ENCODE data around the gene RHEBL1. TPM values are rescaled to one million over a fixed set of nuclear protein-coding genes. Genes with fewer than 3 reads are reported as not detected.

RHEBL1 gene
- total RNA-seq, 2 donors from 2014 or later, result 0.35 TPM; not detected in 1

DNA sequence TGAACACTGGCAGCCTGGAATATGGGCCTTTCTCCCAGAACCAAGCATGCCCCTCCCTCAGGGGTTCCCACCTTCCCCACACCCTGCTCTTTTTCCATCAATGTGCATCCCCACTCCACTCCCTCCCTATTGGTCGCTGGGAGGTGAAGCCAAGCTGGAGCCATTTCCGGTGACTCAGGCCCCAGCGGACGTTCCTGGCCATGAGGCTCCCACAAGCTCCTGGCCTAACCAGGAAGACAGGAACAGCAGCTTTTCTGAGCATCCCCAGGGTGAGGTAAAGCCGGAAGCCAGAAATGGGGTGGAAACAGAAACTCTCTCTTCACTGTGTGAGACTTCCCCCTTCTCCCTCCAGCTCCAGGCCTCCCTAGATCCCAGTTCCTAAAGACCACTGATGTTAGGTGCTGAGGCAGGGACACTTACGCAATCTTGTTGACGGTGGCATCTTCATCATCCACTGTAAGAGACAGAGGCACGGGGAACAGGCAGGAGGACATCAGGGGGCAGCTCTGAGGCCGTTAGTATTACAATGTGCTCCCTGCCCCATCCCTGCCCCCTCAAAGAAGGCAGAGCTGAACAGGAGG is 35.8 kb upstream of the RHEBL1 start:
- Histone ChIP-seq H3K36me3 (peaks cover 47% of the 10 kb centered on the region), H3K27ac (peak overlapping the region in 1 of 2 donors; percentile 0), H3K4me1 (peaks cover 0 to 62% of the 10 kb centered on the region in 2 donors), H3K27me3 (no peaks in the 10 kb centered on the region), H3K4me3 (no peak overlapping the region), H3K9me3 (no peaks in the 10 kb centered on the region)
- TF ChIP-seq, protein P1, sequence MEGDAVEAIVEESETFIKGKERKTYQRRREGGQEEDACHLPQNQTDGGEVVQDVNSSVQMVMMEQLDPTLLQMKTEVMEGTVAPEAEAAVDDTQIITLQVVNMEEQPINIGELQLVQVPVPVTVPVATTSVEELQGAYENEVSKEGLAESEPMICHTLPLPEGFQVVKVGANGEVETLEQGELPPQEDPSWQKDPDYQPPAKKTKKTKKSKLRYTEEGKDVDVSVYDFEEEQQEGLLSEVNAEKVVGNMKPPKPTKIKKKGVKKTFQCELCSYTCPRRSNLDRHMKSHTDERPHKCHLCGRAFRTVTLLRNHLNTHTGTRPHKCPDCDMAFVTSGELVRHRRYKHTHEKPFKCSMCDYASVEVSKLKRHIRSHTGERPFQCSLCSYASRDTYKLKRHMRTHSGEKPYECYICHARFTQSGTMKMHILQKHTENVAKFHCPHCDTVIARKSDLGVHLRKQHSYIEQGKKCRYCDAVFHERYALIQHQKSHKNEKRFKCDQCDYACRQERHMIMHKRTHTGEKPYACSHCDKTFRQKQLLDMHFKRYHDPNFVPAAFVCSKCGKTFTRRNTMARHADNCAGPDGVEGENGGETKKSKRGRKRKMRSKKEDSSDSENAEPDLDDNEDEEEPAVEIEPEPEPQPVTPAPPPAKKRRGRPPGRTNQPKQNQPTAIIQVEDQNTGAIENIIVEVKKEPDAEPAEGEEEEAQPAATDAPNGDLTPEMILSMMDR (IDR thresholded peaks at IDR 0.05), result no peak
- no peak for DNase-seq (ENCODE audit: low spot score)

DNA sequence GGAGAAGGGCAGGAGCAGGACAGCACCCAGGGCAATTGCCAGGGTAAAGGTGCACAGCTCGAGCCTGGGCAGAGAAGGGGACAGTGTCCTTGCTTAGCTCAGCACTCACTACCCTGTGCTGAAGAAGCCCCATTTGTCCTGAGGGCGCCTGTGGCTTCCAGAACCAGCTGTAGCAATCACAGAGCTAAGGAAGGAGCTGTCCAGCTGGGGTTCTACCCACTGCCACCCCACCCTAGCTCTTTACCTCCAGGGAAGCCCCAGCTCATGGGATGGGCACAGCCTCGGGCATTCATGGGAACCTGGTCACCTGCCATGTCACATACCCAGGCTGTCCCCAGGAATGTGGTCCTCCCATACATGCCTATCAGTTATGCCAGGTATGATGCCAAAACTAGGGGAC is 35.0 kb upstream of the RHEBL1 start:
- Histone ChIP-seq H3K4me3 (no peak overlapping the region), H3K9me3 (no peaks in the 10 kb centered on the region), H3K27me3 (no peaks in the 10 kb centered on the region), H3K27ac (no peak overlapping the region), H3K36me3 (peaks cover 54% of the 10 kb centered on the region), H3K4me1 (peaks cover 0 to 61% of the 10 kb centered on the region in 2 donors)
- TF ChIP-seq, protein P1 (IDR thresholded peaks at IDR 0.05), result no peak
- DNase-seq (ENCODE audit: low spot score), result no peak

DNA sequence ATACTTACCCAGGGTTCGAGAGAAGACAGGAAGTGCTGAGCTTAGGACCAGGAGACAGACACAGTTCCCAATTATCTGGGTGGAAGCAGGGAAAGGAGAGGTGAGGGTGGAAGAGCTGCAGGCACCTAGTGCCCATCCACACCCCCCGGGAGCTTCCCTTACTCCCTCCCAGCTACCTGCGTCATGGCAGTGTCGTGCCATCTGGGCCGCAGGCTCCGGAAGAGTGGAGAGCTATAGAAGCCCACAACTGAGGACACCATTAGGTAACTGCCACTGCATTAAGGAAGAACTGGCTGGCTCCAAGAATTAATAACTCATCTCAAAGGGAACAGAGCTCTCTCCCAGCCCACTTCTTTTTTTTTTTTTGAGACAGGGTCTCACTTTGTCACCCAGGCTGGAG is 30.6 kb upstream of the RHEBL1 start:
- no peaks in the 10 kb centered on the region for H3K27me3 ChIP-seq
- peaks cover 0 to 16% of the 10 kb centered on the region in 2 donors for H3K4me1 ChIP-seq
- no peak overlapping the region for H3K4me3 ChIP-seq
- H3K27ac ChIP-seq, result no peak overlapping the region
- DNase-seq (ENCODE audit: low spot score), result no peak
- no peaks in the 10 kb centered on the region for H3K9me3 ChIP-seq
- TF ChIP-seq, protein P1 (IDR thresholded peaks at IDR 0.05), result no peak
- H3K36me3 ChIP-seq, result peaks cover 87% of the 10 kb centered on the region

DNA sequence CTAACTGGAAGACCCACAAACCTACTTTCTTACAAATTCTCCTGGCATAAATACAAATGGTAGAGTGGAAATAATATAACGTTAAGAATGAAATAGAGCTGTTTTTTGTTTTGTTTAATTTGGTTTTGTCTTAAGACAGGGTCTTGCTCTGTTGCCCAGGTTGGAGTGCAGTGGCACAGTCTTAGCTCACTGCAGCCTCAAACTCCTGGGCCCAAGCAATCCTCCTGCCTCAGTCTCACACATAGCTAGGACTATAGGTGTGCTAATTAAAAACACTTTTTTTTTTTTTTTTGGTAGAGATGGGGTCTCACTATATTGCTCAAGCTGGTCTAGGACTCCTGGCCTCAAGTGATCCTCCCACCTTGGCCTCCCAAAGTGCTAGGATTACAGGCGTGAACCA is 28.9 kb upstream of the RHEBL1 start:
- Histone ChIP-seq H3K36me3 (peaks cover 71% of the 10 kb centered on the region), H3K4me1 (peaks cover 0 to 15% of the 10 kb centered on the region in 2 donors)
- TF ChIP-seq, protein P1 (IDR thresholded peaks at IDR 0.05), result no peak

DNA sequence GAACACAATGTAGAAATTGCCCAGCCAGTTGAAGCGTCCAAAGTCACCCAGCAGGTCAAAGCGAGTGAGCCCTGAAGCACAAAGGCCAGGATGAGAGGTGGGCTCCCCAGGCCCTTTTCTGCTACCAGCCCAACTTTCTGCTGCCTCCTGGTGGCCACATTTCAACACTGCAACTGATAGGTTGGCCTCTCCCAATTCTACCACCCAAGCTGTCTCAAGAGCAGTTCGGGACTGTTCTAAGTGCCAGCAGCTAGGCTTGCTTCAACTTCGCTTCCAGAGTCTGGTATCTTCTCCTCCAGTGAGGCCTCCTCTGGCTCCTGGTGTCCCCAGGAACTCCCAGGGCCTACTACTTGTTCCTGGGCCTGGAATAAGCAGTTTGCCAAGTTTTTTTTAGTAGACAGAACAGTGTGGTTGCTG is 28.3 kb upstream of the RHEBL1 start:
- TF ChIP-seq, protein P1 (IDR thresholded peaks at IDR 0.05), result peak; percentile 75 to 83
- H3K4me1 ChIP-seq, result peaks cover 0 to 18% of the 10 kb centered on the region in 2 donors
- H3K36me3 ChIP-seq, result peaks cover 65% of the 10 kb centered on the region
- no peaks in the 10 kb centered on the region for H3K27me3 ChIP-seq
- no peak for DNase-seq (ENCODE audit: low spot score)
- H3K9me3 ChIP-seq, result no peaks in the 10 kb centered on the region
- no peak overlapping the region for H3K4me3 ChIP-seq
- H3K27ac ChIP-seq, result no peak overlapping the region

More for the DNA sequence above, 28.9 kb upstream of the RHEBL1 start:
- no peak for DNase-seq (ENCODE audit: low spot score)
- Histone ChIP-seq H3K27me3 (no peaks in the 10 kb centered on the region), H3K9me3 (no peaks in the 10 kb centered on the region), H3K4me3 (no peak overlapping the region), H3K27ac (no peak overlapping the region)

DNA sequence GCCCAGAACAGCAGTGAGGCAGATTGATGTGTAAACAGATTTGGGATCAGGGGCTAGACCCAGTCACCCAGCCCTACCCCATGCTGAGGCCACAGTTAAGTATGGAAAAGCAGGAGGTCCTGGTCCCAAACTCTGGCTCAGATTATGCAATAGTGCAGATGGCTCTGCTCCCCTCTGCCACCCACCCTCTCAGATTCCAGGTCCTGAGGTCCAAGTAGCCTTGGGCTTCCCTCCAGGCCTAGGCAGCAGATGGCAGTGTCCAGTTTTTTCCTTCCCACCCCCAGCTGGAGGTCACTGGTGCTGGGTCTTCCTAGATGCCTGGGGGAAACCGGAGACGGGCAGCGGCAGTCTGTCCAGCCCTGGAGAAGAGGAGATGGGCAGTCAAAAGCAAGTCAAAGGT is 27.6 kb upstream of the RHEBL1 start:
- H3K4me3 ChIP-seq, result no peak overlapping the region
- H3K4me1 ChIP-seq, result peaks cover 0 to 23% of the 10 kb centered on the region in 2 donors
- TF ChIP-seq, protein P1 (IDR thresholded peaks at IDR 0.05), result no peak
- no peaks in the 10 kb centered on the region for H3K27me3 ChIP-seq
- H3K27ac ChIP-seq, result no peak overlapping the region
- no peak for DNase-seq (ENCODE audit: low spot score)
- H3K9me3 ChIP-seq, result no peaks in the 10 kb centered on the region
- peaks cover 58% of the 10 kb centered on the region for H3K36me3 ChIP-seq
